HG03025 (cell line): ENCODE measurements around the gene FSHR.

Experiments
- ATAC-seq: cut with Tn5 transposase; IDR thresholded peaks from one replicate; pipeline ENCODE4 v1.9.1; 2021; ENCODE audit warnings: mild to moderate bottlenecking, moderate library complexity; ENCODE audit not compliant: unreplicated experiment, low FRiP score

The FSHR gene

GRCh38 chr2:48971801-48972200, 182.5 kb downstream of the FSHR start:
- ATAC-seq, result no peak

- ATAC-seq, result no peak
These were observed 186.3 kb downstream of the FSHR start for GRCh38 chr2:48968011-48968410.

GRCh38 chr2:48965204-48965603, 189.1 kb downstream of the FSHR start:
- ATAC-seq, result no peak

- no peak for ATAC-seq
These were observed 193.3 kb downstream of the FSHR start for GRCh38 chr2:48961009-48961408.

GRCh38 chr2:48954935-48955334, 199.4 kb downstream of the FSHR start:
- ATAC-seq, result no peak

GRCh38 chr2:48954311-48954710, 200.0 kb downstream of the FSHR start:
- ATAC-seq, result no peak

GRCh38 chr2:48952614-48953013, 201.7 kb downstream of the FSHR start:
- no peak for ATAC-seq

GRCh38 chr2:48952143-48952542, 202.2 kb downstream of the FSHR start:
- ATAC-seq, result no peak

- ATAC-seq, result no peak
These were observed 205.8 kb downstream of the FSHR start for GRCh38 chr2:48948400-48949125.

- peak; percentile 91 for ATAC-seq
These were observed 207.8 kb downstream of the FSHR start for GRCh38 chr2:48946449-48947048.

GRCh38 chr2:48944956-48945355, 209.4 kb downstream of the FSHR start:
- no peak for ATAC-seq

GRCh38 chr2:48943436-48943835, 210.9 kb downstream of the FSHR start:
- ATAC-seq, result no peak

GRCh38 chr2:48941908-48942307, 212.4 kb downstream of the FSHR start:
- no peak for ATAC-seq

- ATAC-seq, result no peak
These were observed 212.9 kb downstream of the FSHR start for GRCh38 chr2:48941456-48941855.

GRCh38 chr2:48940606-48941005, 213.7 kb downstream of the FSHR start:
- no peak for ATAC-seq

GRCh38 chr2:48939232-48939631, 215.1 kb downstream of the FSHR start:
- ATAC-seq, result no peak

GRCh38 chr2:48938231-48938630, 216.1 kb downstream of the FSHR start:
- no peak for ATAC-seq

GRCh38 chr2:48934807-48935206, 219.5 kb downstream of the FSHR start:
- ATAC-seq, result no peak

- no peak for ATAC-seq
These were observed 220.4 kb downstream of the FSHR start for GRCh38 chr2:48933828-48934497.

- no peak for ATAC-seq
These were observed 221.6 kb downstream of the FSHR start for GRCh38 chr2:48932667-48933066.

GRCh38 chr2:48929571-48930301, 224.6 kb downstream of the FSHR start:
- no peak for ATAC-seq
